GDM1 (cell line): Measurements from ENCODE around the gene CPVL.

Experiments
- DNase-seq: peaks from one replicate; lab custom pipeline; 2025; lab: John Stamatoyannopoulos, UW

CPVL gene

DNA sequence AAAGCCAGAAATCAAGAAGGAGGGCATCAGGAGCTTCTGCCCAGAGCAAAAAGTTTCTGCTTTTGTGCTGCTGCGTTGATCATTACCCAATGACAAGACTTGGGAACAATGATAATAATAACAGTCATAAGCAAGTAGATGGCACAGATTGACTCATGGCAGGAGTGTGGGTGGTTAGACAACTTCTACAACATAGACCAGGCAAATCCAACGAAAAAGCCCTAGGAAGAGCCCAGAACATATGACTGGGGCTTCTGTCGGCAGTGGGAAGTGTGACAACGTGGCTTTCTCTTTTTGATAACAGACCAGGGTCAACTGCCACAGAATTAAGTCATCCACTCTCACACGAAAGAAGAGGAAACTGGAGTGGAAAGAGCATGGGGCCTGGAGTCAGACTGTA is 102.8 kb downstream of the CPVL start:
- DNase-seq = no peak

GRCh38 chr7:29042824-29043231 is 103.5 kb downstream of the CPVL start:
- no peak for DNase-seq

DNA sequence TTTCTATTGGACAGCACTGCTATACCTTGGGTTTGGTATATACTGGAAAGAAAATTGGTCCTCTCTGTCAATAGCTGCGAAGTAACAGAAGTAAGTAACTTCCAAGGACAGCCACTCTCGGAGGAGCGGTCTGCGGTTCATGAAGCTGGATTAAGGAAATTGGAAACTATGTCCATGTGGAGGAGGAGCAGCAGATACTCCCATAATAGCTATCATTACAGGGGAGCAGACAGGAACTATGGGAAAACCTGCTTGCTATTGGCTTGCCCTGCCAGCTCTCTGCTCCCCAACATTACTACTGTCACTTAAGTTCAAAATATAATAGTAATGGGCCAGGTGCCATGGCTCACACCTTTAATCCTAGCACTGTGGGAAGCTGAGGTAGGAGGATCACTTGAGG is 104.3 kb downstream of the CPVL start:
- no peak for DNase-seq

GRCh38 chr7:29040579-29040925 is 105.8 kb downstream of the CPVL start:
- no peak for DNase-seq

GRCh38 chr7:29039821-29040578 is 106.3 kb downstream of the CPVL start:
- DNase-seq = no peak

DNA sequence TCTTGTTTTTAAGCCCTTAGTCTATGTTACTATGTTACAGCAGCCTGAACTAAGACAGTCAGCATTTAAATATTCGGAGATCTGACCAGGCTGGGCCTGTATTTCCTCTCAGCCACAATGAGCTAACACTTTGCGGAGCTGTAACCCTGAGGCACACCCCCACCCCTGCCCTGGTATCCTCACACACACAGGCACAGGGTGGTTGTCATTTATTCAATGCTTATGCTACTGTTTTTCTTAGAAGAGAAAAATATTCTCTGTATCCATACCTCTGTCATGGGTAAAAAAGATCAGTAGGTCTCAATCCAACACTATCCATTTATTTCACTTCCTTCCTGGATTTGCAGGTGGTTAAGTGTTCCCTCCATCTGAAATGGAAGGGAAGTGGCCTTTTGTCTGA is 107.9 kb downstream of the CPVL start:
- no peak for DNase-seq

DNA sequence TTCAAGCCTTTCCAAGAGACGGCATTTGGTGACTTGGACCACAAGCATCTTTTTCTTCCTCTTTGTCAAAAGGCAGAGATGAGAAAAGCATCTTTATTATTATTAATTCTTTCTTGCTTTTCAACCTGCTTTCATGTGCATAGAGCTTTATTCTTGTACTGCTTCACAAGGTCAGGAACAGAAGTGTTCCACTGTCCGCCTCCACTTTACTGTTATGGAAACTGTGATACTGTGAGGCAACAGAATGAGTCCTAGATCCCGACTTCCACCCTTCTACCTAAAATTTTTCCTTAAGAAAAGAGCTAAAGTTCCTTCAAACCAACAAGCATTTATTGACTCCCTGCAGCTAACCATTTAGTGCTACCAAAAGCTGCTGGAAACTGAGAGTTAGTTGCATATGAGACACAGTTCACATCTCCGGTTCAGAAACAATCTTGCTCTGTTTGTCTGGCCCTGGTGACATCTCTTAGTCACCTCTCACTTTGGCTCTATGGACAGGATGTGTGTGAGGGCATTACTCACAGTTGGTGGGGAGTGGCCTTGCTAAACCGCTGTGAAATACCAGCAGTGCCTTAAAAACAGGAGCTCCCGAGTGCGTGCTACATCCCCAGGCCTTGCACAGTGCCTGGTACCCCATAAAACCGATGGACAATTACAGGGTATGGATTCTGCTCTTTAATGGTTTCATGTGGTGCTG is 111.1 kb downstream of the CPVL start:
- DNase-seq = no peak

GRCh38 chr7:29033584-29033983 is 112.8 kb downstream of the CPVL start:
- DNase-seq = no peak

DNA sequence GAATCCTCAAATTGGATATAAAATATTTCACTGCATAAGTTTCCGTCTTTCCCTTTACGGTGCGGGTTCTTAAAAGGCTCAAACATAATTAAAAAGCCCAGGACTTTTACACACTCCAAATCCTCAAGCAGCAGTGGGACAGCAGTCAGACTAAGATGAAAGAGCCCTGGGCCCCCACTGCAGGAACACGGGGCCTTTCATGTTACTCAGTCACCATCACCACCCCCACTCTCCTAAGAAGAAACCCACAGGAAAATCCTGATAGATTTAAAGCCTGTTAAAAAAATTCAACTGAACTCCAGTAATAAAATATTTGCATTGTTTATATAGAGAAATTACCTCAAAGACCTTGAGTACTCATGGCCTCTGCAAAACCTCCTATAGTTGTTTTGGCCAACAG is 114.2 kb downstream of the CPVL start:
- DNase-seq = no peak

GRCh38 chr7:29030781-29031275 is 115.5 kb downstream of the CPVL start:
- DNase-seq = no peak

- no peak for DNase-seq
Observed at GRCh38 chr7:29022291-29022988, 123.9 kb downstream of the CPVL start.

DNA sequence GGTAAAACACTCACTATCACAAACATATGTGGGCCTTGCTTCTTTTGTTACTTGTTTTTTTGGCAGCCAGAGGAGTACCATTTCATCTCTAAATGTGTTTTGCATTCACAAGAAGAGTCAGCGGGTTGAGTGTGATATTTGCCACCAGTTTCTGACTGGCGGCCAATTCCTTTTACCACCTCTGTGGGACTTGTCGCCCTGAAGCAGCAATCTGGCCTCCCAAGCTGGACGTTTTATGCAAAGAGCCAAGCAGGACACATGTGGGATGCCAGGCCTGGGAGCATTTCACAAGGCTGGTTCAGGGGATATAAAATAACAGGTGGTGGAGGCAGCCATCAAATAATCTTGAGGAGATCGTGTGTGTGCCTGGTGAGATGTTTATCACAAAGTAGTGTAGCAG is 126.4 kb downstream of the CPVL start:
- no peak for DNase-seq

- DNase-seq = no peak
Observed at GRCh38 chr7:29019387-29019786, 127.0 kb downstream of the CPVL start.

DNA sequence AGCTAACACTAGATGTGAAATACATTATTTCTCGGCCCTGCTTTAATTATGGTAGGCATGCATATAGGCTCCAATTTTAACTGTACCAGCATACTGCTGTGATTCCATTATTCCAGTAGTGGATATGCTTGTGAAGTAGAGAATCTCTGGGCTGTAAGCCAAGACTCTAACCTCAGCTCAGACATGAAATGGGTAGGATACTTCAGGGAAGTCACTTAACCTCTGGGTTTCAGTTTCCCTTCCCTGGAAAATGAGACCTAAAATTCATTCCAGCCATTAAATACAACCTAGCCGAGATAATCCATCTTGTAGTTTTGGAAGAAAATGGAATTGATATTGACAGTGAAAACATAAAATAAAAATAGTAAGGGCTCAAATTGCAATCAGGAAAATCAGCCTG is 128.6 kb downstream of the CPVL start:
- DNase-seq = no peak

GRCh38 chr7:29014725-29015124 is 131.6 kb downstream of the CPVL start:
- DNase-seq = no peak

DNA sequence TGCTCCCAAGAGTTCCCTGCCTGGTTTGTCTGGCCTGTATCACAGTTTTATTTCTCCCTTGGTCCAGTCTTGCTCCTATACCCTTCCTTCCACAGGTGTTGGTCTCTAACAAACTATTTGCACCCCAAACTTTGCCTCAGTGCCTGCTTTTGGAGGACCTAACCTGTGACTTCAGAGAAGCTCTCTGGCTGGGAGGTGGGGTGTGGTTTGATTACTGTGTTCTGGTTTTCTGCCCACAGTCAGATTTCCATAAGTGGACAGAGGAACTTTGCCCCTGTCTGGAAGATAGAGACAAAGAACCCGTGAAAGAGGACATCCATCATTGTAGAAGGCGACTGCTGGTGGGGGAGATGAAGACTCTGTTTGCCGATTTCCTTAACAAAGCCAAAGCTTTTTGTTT is 132.4 kb downstream of the CPVL start:
- DNase-seq = no peak

- no peak for DNase-seq
Observed at GRCh38 chr7:29013082-29013695, 133.1 kb downstream of the CPVL start.

DNA sequence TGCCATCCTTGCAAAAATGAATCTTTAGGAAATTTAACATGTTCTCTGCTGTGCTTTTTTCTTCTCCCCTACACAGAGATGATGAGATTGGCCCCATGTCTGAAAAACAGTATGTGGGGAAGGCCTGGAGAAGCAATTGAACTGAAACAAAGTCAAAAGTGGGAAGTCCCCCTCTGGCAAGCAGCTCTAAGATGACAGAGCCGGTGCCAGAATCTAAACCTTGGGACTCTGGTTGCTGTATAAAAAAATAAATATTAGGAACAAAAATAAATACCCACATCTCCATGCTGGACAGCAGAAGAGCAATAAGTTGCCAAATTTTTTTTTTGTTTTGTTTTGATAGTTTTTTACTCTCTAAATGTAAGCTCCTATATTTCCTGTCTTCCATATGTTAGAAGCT is 136.4 kb downstream of the CPVL start:
- DNase-seq = no peak

GRCh38 chr7:29008590-29008989 is 137.7 kb downstream of the CPVL start:
- DNase-seq = no peak

- DNase-seq = no peak
Observed at GRCh38 chr7:29007127-29007526, 139.2 kb downstream of the CPVL start.

DNA sequence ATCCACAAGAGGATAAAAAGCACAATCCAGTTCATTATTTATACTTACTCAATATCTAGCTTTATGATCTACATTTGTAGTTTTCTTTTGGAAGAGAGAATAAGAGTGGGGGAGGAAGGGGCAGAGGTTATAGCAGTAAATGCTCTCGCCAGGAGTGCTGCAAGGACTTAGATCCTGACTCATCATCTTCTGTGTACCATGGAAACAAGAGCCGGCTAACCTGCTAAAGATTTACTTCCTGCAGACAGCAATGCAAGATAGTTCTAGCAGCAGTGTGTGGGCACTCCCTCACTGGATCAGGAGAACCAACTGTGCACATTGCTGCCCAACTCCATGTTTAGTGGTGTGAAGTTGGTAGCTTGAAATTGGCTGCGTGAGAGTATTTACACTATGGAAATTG is 140.5 kb downstream of the CPVL start:
- no peak for DNase-seq

- no peak for DNase-seq
Observed at GRCh38 chr7:29005406-29005805, 140.9 kb downstream of the CPVL start.

- no peak for DNase-seq
Observed at GRCh38 chr7:29003703-29004102, 142.6 kb downstream of the CPVL start.
